GM10266 (cell line): Measurements from ENCODE around the gene CARD19.
A peak's percentile ranks its signal among the peaks of the same experiment; 100 is the strongest.

Experiments used
- DNase-seq: peaks from one replicate; pipeline ENCODE4 v3.0.0; 2012; ENCODE audit errors: extremely low spot score
- CTCF ChIP-seq: IDR thresholded peaks from 2 replicates; pipeline ENCODE4 v1.5.1; 2012; ENCODE audit warnings: mild to moderate bottlenecking, low read depth; ENCODE audit not compliant: control insufficient read depth, insufficient read depth; ENCODE audit errors: missing control alignments

The CARD19 gene

DNA sequence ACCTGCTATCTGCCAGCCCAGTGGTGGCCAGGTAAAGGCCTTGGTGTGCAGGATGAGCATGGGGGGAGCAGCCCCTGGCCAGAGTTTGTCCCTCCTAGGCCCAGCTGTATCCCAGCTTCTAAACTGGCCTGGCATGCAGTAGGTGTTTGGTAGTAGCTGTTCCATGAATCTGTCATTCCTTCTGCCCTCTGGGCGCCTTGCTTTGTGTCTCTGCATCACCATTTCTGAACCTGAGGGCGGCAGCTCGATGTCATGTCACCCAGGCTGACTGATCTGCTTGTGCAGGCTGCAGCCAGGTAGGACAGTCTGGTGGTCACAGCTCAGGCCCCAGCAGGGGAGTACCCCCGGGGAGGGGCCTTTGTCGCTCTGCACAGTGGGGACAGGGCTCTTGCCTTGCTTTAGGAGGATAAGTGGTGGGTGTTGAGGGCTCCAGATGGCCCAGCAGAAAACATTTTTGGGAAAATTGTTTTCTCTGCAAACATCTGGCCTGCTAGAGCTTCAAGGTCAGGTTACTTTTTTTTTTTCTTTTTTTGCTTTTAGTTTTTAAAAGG is 42.2 kb upstream of the CARD19 start:
- DNase-seq: no peak
- TF ChIP-seq CTCF: no peak

DNA sequence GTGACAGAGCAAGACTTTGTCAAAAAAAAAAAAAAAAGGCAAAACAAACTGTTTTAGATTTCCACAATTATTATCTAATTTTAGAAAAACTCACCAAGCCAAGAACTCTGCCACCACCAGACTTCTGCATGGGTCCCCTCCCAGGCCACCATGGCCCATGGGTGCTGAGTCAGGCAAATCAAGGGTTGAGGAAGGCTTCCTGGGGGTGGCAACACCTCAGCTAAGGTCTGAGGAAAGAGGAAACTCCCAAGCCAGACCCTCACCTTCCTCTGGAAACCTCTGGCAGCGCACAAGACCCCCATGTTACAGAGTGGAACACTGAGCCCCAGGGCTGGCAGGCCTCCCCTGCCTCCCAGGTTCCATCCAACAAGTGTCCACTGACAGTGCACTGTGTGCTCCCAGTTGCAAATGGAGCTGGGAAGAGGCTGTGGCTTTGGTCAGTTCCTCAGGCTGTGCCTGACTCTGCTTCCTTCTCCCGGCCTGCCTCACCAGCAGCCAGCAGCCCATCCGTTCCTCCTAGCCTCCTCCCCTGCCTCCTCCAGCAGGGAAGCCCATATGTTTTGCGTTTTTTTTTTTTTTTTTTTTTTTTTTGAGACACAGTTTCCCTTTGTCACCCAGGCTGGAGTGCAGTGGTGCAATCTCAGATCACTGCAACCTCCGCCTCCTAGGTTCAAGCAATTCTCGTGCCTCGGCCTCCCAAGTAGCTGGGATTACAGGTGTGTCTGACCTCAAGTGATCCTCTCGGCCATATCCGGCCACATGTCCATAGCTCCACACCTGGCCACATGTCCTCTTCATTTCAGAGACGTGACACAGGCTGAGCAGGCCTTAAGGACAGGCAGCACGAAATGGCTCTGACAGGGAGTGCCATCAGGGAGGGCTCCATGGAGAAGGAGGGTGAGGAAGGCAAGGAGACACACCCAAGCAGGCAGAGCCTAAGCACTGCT is 41.0 kb upstream of the CARD19 start:
- TF ChIP-seq CTCF: no peak
- no peak for DNase-seq

GRCh38 chr9:93057042-93057702 is 38.8 kb upstream of the CARD19 start:
- TF ChIP-seq CTCF: no peak
- no peak for DNase-seq

GRCh38 chr9:93057703-93058354 is 38.2 kb upstream of the CARD19 start:
- TF ChIP-seq CTCF: no peak
- DNase-seq: peak; percentile 49

- DNase-seq: peak; percentile 93
- no peak for TF ChIP-seq CTCF
Measured at GRCh38 chr9:93058355-93059010, 37.5 kb upstream of the CARD19 start, which contains the start of gene SUSD3. TSS of gene SUSD3 (plus strand) at chr9:93058701. CDS start at chr9:93058743, 42 bp downstream.

DNA sequence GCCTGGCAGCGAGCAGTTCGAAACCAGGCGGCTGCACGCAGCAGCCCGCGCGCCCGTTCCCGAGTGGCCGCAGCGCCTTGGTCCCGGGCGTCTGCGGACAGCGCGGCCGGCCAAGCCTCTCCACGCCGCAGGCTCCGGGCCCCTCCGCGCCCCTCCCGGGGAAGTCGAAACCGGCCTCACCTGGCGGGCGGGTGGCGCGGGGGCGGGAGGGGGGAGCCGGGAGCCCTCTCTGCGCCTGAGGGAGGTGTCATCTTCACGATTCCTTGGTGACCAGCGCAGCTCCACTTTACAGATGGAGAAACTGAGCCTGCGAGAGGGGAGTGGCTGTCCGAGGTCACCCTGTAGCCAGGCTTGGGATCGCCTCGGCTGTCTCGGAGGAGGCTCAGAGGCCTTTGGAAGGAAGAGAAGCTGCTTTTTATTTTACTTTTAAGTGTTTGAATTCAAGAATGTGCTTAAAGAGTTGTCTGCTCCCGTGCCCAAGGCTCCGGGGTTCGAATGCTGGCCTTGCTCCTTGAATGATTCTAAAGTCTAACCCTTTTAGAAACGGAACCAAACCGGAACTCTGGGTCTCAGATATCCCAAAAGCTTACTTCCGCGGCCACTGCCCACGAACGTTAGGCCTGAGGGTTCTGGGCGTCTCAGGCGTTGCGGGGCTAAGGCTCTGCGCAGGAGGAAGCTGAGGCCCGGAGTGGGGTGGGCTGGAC is 36.9 kb upstream of the CARD19 start:
- TF ChIP-seq CTCF: no peak
- peak; percentile 59 for DNase-seq
